Keratinocyte (primary cell): ENCODE results near the gene CAVIN1. TPM values are rescaled to one million over a fixed set of nuclear protein-coding genes. Genes with fewer than 3 reads are reported as not detected.
"Not testable (repeated sequence)": the region's sequence is repeated elsewhere in the genome, so short reads cannot be mapped to it uniquely, and the experiment has no call there.

Source experiments
- DNase-seq: peaks from one replicate; pipeline ENCODE4 v3.0.0-alpha.2; 2011; ENCODE audit warnings: low read depth, missing footprints, low spot score
- FAIRE-seq: peaks from 2 replicates; lab custom pipeline; 2011; peaks lifted over from hg19 to GRCh38; lab: Jason Lieb, UNC
- H2AFZ ChIP-seq: 2 replicates; pipeline ENCODE4 v1.6.0; 2012; ENCODE audit warnings: low read length, control low read depth, inconsistent platforms; ENCODE audit not compliant: control insufficient read depth
- H3K27ac ChIP-seq: 2 replicates; pipeline ENCODE4 v1.5.1; 2011; ENCODE audit warnings: low read length; ENCODE audit not compliant: control insufficient read depth, insufficient read depth
- H3K27me3 ChIP-seq: 3 replicates; pipeline ENCODE4 v1.6.0; 2011; ENCODE audit warnings: low read length; ENCODE audit not compliant: control insufficient read depth, insufficient read depth; ENCODE audit errors: extremely low read depth
- H3K36me3 ChIP-seq, 2 experiments: 2 replicates in 1 of 2; 3 replicates in 1 of 2; pipeline ENCODE4 v1.5.1; 2011; ENCODE audit warnings: low read length in 2 of 2, mild to moderate bottlenecking in 1 of 2; ENCODE audit not compliant: control insufficient read depth in 2 of 2, insufficient read depth in 2 of 2; ENCODE audit errors: extremely low read depth in 1 of 2
- H3K4me1 ChIP-seq: 3 replicates; pipeline ENCODE4 v1.5.1; 2011; ENCODE audit warnings: low read length; ENCODE audit not compliant: control insufficient read depth, insufficient read depth; ENCODE audit errors: extremely low read depth
- H3K4me2 ChIP-seq: 3 replicates; pipeline ENCODE4 v1.6.0; 2011; ENCODE audit warnings: low read depth, low read length; ENCODE audit not compliant: control insufficient read depth, insufficient read depth; ENCODE audit errors: extremely low read depth
- H3K4me3 ChIP-seq, 3 experiments: fragments of 200-600 bp in 1 of 3; sonication (generic) in 1 of 3; 2 replicates in 2 of 3; 3 replicates in 1 of 3; pipeline ENCODE4 v1.5.1; 2011 to 2016; ENCODE audit warnings: low read length in 3 of 3, mild to moderate bottlenecking in 3 of 3, control low read depth in 2 of 3, inconsistent platforms in 1 of 3, low read depth in 1 of 3, mixed read lengths in 1 of 3, mixed run types in 1 of 3, moderate library complexity in 1 of 3; ENCODE audit not compliant: control insufficient read depth in 2 of 3, insufficient read depth in 2 of 3; ENCODE audit errors: extremely low read depth in 1 of 3
- H3K79me2 ChIP-seq: 2 replicates; pipeline ENCODE4 v1.6.0; 2012; ENCODE audit warnings: low read length; ENCODE audit not compliant: control insufficient read depth, insufficient read depth
- H3K9ac ChIP-seq: 3 replicates; pipeline ENCODE4 v1.6.0; 2011; ENCODE audit warnings: low read length; ENCODE audit not compliant: control insufficient read depth, insufficient read depth; ENCODE audit errors: extremely low read depth
- H3K9me1 ChIP-seq: 3 replicates; pipeline ENCODE4 v1.6.0; 2011; ENCODE audit warnings: low read length; ENCODE audit not compliant: control insufficient read depth, insufficient read depth; ENCODE audit errors: extremely low read depth
- H3K9me3 ChIP-seq: 2 replicates; pipeline ENCODE4 v1.5.1; 2012; ENCODE audit warnings: low read depth, low read length; ENCODE audit not compliant: control insufficient read depth
- H4K20me1 ChIP-seq: 3 replicates; pipeline ENCODE4 v1.6.0; 2011; ENCODE audit warnings: low read length; ENCODE audit not compliant: control insufficient read depth, insufficient read depth; ENCODE audit errors: extremely low read depth
- CTCF ChIP-seq, 3 experiments: IDR thresholded peaks in 1 of 3; conservative IDR thresholded peaks in 1 of 3; optimal IDR thresholded peaks in 1 of 3; 2 replicates in 2 of 3; 3 replicates in 1 of 3; pipeline versions ENCODE3 to v1.5.1; 2011; ENCODE audit warnings: low read length in 3 of 3, mild to moderate bottlenecking in 3 of 3, moderate library complexity in 2 of 3, control low read depth in 1 of 3, inconsistent platforms in 1 of 3; ENCODE audit not compliant: insufficient read depth in 2 of 3; ENCODE audit errors: extremely low read depth in 1 of 3
- EZH2 ChIP-seq: IDR thresholded peaks from one replicate; pipeline ENCODE4 v1.6.1; 2012; ENCODE audit warnings: inconsistent platforms, mild to moderate bottlenecking, low read length, moderate library complexity
- dilution Hi-C: fragments of 300-500 bp; cut with MboI; formaldehyde crosslinking; loops from one replicate; pipeline ENCODE4 v1.7.0; 2020; ENCODE audit warnings: low sequenced_read_pairs; ENCODE audit not compliant: extremely low pct_ligation_motif_present
- polyA plus RNA-seq, 5 experiments: library from polyadenylated mRNA; depleted of rRNA in 3 of 5; stranded (reverse) in 3 of 5; stranded (forward) in 1 of 5; unstranded in 1 of 5; fragments of >200 nt; gene quantifications; 1 replicate in 1 of 5; 2 replicates in 3 of 5; 3 replicates in 1 of 5; pipeline versions ENCODE4 v1.2.1 to v1.2.3, GENCODE V29; 2011 to 2012; ENCODE audit warnings: missing spikeins in 2 of 5, low read depth in 1 of 5, low replicate concordance in 1 of 5

The CAVIN1 gene
- polyA plus RNA-seq, 1 donor (not counting 4 experiments of a cell fraction or from before 2014, with no cell fraction given): 172 TPM

- Histone ChIP-seq H3K27ac (no peak overlapping the region), H3K79me2 (peaks cover 81% of the 10 kb centered on the region), H3K27me3 (no peaks in the 10 kb centered on the region), H3K9me1 (peaks cover 5% of the 10 kb centered on the region), H3K4me1 (peaks cover 17% of the 10 kb centered on the region), H3K9me3 (no peaks in the 10 kb centered on the region), H4K20me1 (peaks cover 6% of the 10 kb centered on the region), H3K4me3 (no peak overlapping the region), H3K9ac (no peak overlapping the region), H3K4me2 (no peak overlapping the region), H2AFZ (no peak overlapping the region), H3K36me3 (no peaks in the 10 kb centered on the region)
- TF ChIP-seq EZH2 (no peak), CTCF (optimal IDR thresholded peaks at IDR 0.05 in 1 of 3, IDR thresholded peaks at IDR 0.05 in 1 of 3, conservative IDR thresholded peaks at IDR 0.05 in 1 of 3; ENCODE audit: extremely low read depth in 1 of 3, insufficient read depth in 2 of 3, low read length in 3 of 3) (no peak)
- dilution Hi-C loops: no loop called here
- no peak for DNase-seq
- FAIRE-seq: no peak
Observed at GRCh38 chr17:42361781-42362186, 61.3 kb downstream of the CAVIN1 start.

GRCh38 chr17:42360388-42360787 is 62.7 kb downstream of the CAVIN1 start:
- H3K27ac ChIP-seq: not testable (repeated sequence)

GRCh38 chr17:42359133-42359532 is 63.9 kb downstream of the CAVIN1 start:
- DNase-seq: no peak
- H3K4me2 ChIP-seq: no peak overlapping the region
- H4K20me1 ChIP-seq: peaks cover 6% of the 10 kb centered on the region
- H3K4me3 ChIP-seq: no peak overlapping the region
- peaks cover 68% of the 10 kb centered on the region for H3K79me2 ChIP-seq
- no peak overlapping the region for H3K27ac ChIP-seq
- H3K9ac ChIP-seq: no peak overlapping the region
- H3K9me1 ChIP-seq: peaks cover 3% of the 10 kb centered on the region
- dilution Hi-C loops: no loop called here
- no peaks in the 10 kb centered on the region for H3K36me3 ChIP-seq
- H3K9me3 ChIP-seq: no peaks in the 10 kb centered on the region
- H2AFZ ChIP-seq: no peak overlapping the region
- no peak for FAIRE-seq
- H3K4me1 ChIP-seq: peaks cover 17% of the 10 kb centered on the region
- H3K27me3 ChIP-seq: no peaks in the 10 kb centered on the region
- no peak for TF ChIP-seq CTCF (optimal IDR thresholded peaks at IDR 0.05 in 1 of 3, IDR thresholded peaks at IDR 0.05 in 1 of 3, conservative IDR thresholded peaks at IDR 0.05 in 1 of 3; ENCODE audit: extremely low read depth in 1 of 3, insufficient read depth in 2 of 3, low read length in 3 of 3)
- no peak for TF ChIP-seq EZH2

More at GRCh38 chr17:42360388-42360787, 62.7 kb downstream of the CAVIN1 start:
- dilution Hi-C loops, FAIRE-seq, H2AFZ ChIP-seq, H3K4me2 ChIP-seq, H3K36me3 ChIP-seq, H3K4me3 ChIP-seq, DNase-seq, H3K9ac ChIP-seq, H4K20me1 ChIP-seq, H3K9me1 ChIP-seq, H3K9me3 ChIP-seq, H3K27me3 ChIP-seq: not testable (repeated sequence)
- H3K4me1 ChIP-seq: peaks cover 17% of the 10 kb centered on the region
- peaks cover 76% of the 10 kb centered on the region for H3K79me2 ChIP-seq
